NOMO-1 treated with dmso at 0.1 percent for 144 hours (cell line): ENCODE data around the gene RLBP1.
"Not testable (repeated sequence)": the region's sequence is repeated elsewhere in the genome, so short reads cannot be mapped to it uniquely, and the experiment has no call there.

Experiments
- DNase-seq: peaks from one replicate; lab custom pipeline; 2025; ENCODE audit not compliant: unreplicated experiment; lab: John Stamatoyannopoulos, UW

RLBP1 gene

DNA sequence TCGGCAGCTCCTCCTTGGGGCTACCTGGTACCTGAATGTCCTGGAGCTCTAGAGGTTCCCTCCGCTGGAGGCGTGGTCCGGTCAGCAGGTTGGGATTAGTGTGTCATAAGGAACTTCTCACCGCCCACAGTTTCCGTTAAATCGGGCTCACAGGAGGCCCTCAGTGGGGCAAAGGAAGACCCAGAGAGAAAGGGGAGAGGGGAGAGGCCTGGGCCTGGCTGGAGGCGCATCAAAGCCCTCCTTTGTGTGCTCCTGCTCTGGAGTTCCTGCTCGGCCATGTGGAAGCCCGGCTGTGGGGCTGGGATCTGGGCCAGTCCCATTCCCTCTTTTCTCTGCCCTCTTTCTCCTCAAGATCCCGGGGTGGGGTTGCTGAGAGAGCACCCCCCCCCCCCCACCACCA, at the start of gene RLBP1:
Gene RLBP1 (minus strand): TSS at position 37 of the 400 bp plus-strand sequence. CDS start 2,604 bp downstream, outside the sequence.
- DNase-seq: no peak

DNA sequence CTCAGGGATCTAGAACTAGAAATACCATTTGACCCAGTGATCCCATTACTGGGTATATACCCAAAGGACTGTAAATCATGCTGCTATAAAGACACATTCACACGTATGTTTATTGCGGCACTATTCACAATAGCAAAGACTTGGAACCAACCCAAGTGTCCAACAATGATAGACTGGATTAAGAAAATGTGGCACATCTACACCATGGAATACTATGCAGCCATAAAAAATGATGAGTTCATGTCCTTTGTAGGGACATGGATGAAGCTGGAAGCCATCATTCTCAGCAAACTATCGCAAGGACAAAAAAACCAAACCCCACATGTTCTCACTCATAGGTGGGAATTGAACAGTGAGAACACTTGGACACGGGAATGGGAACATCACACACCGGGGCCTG, 28.8 kb upstream of the RLBP1 start:
- DNase-seq: not testable (repeated sequence)

DNA sequence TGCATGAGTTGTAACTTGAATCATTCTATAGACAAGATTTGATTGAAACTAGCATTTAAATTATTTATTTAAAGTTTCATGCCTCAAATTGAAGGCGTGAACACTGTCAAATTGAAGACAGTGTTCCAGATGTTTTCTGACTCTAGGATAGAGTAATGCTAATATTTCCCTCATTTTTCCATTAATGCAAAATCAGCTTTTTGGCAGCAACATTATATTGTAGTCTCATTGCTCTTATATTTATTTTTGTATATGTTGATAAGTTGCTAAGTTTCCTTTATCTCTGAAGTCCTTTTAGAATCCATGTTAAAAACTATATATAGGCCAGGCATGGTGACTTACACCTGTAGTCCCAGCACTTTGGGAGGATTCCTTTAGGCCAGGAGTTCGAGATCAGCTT, 27.2 kb upstream of the RLBP1 start:
- no peak for DNase-seq

DNA sequence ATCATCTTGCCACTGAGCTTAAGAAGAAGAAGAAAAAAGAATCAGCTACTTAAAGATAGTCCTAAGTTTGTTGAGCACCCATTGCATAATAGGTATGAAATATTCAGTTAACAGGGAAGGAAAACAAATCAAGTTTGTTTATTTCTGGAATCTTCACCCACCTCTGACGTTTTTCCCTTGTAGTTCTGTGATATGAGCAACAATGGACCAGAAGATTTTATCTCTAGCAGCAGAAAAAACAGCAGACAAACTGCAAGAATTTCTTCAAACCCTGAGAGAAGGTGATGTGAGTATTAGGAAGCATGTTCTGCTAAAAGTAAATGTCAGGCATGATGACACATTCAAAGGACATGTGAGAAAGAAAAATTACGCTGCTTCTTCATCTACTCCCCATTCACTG, 26.1 kb upstream of the RLBP1 start:
- DNase-seq: no peak

DNA sequence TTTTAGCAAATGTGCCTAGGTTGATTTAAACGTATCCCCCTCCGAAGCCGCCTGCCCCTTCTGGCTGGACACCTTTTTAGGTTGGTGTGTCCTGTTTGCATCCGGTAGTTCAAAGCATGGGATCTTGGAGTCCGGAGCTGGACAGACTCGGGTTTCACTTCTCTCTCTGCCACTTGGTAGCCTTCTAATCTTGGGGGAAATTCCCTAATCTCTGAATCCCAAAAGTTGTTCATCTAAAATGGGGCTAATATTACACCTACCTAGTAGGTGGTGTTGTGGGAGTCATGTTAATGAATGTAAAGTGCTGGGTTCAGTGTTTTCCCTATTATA, 23.2 kb upstream of the RLBP1 start:
- no peak for DNase-seq

DNA sequence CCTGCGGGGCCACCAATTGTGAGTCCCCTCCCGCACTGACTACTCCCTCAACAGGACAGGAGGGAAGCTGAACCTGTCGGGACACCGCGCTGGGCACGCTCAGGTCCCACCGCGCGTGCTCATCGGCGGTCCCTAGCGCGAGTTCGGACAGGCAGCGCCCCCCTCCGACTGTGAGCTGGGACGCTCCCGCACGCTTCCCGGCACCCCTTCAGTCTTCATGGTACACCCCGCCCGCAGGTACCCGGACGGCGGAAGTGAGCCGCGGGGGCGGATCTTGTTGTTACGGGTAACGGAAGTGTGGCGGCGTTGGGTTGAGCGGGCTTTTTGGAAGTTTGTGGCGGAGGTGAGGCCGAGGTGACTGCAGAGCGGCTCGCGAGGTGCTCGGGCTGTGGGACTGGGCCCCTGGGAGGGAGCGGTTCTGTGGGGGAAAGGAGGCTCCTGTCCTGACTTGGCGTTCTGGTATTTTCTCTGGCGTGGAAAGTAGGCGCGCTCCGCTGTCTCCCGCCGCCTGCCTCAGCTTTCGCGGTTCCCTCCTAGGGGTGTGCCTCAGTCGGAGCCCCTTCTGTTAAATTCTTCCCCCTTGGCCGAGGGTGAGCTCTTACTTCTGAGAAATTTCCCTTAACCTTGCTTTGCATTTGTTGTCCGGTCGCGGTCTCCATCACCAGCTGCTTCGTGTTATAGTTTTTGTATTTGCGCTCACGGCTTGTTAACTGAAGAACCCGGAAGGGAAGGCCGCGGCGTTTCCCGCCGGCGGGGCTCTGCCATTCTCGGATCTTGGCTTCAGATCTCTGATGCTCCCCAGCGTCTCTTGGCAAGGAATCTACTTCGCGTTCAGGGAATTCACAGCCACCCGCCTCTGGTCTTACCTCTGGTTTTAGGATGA, 22.6 kb upstream of the RLBP1 start, which contains the start of gene FANCI:
Gene FANCI (plus strand): TSS at position 289 of the 883 bp plus-strand sequence. CDS start 3,669 bp downstream, outside the sequence.
- peak; percentile 96 for DNase-seq

DNA sequence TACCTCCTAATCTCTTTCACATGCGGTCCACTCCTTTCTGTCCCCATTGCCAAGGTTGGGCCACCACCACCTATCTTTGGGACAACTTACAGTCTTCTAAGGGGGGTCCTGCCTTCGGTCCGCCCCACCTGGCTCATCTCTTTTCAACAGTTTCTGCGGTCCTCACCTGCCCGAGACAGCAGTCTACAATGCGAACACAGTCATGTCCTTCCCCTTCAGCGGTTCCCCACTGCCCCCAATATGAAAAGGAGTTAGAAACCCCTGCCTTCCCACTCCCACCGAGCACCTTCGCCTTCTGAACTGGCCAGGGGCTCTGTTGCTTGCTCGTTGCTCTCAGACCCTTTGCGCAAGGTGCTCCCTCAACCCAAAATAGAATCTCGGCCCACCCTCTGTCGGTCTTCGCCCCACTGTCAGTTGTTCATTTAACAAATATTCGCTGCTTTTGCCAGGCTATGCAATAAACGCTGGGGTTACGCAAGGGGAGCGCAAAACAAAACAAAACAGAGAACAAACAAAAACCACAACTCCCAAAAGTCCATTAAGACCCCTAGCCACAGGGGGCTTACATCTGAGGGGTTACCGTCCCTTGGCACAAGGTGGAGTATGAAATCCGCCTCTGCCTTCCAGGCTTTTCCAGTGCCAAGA, 21.8 kb upstream of the RLBP1 start:
- DNase-seq: no peak

DNA sequence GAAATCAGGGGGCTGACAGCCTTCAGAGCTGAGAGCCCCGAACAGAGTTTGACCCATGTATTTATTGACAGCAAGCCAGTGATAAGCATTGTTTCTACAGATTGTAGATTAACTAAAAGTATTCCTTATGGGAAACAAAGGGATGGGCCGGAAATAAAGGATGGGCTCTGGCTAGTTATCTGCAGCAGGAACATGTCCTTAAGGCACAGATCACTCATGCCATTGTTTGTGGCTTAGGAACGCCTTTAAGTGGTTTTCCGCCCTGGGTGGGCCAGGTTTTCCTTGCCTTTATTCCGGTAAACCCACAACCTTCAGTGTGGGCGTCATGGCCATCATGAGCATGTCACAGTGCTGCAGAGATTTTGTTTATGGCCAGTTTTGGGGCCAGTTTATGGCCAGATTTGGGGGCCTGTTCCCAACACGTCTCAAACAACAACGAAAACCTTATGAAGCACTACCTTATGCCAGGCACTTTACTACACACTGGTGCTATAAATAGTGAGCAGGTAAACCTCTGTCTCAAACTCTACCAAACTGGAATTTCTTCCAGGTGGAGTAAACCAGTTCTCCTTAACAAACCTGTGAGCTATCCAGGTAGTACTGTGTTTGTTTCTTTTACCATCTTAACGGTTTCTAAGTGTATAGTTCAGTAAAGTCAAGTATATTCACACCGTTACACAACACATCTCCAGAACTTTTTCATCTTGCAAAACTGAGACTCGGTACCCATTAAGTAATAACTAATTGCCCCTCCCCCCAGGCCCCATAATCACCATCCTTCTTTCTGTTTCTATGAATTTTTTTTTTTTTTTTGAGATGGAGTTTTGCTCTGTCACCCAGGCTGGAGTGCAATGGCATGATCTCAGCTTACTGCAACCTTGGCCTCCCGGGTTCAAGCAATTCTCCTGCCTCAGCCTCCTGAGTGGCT, 18.8 kb upstream of the RLBP1 start:
- DNase-seq: not testable (repeated sequence)

DNA sequence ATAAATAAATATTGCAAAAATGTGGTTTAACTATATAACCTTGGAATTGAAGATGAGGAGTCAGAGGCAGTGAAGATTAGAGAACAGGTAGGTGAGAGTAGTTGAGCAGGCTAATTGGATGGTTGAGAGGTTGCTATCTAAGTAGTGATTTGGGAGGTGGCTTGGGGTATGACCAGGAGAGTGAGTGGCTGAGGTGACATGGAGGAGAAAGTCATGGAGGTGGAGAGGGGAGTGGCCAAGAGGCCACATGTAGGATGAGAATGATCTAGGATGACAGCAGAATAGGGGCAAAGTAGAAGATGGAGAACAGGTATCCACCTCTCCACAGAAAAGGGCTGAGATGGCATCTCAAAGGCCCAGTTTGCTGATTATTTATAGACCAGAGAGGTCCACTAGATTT, 10.5 kb upstream of the RLBP1 start:
- DNase-seq: no peak

DNA sequence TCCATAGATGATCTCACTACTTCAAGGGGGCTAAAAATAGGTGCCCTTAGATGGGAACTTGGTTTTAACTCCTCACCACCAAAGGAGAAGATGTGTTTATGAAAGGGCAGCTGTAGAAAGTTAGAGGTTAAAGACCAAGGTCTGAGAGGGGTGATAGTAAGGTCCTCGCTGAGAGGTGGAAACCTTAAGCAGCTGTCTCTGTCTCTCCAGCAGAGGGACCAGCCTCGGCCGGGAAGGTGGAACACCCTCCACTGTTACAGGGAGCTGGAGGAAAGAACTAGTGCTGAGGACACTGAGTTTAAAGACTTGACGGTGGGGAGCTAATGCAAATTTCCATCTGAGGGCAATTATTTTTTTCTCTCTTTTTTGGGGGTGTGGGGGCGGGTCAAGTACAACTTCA, 8.9 kb upstream of the RLBP1 start:
- DNase-seq: no peak

DNA sequence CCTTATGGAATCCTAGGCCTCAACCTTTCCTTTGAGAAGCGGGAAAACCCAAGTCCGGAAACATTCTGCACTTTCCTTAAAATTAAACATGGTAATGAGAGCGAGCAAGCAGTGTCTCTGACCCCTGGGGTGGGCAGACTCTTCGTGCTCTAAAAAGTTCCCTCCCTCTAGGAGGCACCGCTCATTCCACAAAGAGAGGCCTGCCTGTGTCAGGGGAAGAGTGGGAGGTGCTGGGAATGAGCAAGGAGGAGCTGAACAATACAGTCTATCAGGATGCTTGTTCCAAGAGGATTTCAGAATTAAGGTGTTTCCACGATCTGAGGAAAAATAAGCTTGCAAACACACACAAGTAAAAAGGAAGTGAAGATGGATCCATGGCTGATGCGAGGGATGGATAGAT, 6.0 kb upstream of the RLBP1 start:
- no peak for DNase-seq

DNA sequence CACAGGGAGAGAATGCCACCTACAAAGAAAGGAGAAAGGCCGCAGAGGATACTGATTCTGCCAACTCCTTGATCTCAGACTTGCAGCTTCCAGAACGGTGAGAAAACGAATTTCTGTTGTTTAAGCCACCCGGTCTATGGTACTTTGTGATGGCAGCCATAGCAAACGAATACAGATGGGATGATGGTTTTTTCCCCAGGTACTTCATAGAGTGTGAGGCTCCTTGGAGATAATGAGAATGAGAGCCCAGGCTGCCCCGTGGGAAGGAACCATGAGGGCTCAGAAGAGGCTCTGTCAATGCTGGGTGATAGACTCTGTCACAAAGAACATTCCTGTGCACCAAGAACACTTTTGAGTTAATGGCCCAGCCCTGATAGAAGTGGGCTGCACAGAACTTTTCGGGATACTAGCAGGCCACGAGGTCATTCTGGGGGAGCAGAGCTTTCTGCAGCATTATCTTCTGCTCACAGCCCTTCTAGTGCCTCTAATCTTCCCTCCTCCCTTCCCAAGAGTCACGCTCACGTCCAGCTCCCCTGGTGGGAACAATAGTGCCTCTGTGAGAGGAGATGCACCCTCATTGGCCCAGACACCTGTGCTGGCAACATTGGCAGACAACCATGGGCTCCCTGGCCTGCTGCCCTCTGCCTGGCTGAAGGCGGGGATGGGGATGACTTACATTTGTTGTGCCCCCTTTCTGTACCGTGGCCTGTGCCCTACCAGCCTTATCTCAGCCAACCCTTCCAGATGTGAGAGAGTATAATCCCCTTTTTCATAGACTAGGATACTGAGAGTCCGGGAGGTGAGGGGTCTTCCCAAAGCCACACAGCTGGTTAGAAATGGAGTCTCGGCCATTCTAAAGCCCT, 5.2 kb upstream of the RLBP1 start:
- DNase-seq: no peak

DNA sequence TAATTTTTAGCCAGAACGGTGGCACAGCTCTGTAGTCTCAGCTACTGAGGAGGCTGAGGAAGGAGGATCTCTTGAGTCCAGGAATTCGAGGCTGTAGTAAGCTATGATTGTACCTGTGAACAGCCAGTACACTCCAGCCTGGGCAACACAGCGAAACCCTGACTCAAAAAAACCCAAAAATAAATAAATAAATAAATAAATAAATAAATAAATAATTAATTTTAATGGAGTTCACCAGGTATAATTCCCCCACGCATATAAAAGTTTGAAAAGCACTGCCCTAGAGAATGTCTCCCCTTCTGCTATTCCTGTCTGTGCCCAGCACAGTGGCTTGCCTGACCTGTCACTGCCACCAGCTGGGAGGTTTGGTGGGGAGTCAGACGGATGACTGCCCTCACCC, 4.2 kb upstream of the RLBP1 start:
- no peak for DNase-seq

DNA sequence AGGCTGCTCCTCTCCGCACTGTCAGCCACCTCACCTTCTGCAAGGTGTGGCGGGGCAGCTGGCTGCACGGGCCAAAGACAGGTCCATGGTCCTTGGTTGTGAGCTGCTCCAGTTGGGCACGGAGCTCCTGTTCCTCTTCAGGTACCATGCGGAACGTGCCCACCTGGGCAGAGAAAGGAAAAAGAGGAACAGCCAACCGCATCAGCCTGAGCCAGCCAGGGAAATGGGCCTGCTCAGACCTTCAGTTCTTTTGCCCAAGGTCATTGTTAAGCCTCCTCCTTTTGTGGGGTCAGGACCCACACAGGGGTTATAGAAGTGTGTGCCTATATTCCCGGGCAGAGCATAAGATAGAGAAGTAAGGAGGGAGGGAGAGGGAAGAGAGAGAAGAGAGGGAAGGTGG, 2.8 kb downstream of the RLBP1 start:
- no peak for DNase-seq

DNA sequence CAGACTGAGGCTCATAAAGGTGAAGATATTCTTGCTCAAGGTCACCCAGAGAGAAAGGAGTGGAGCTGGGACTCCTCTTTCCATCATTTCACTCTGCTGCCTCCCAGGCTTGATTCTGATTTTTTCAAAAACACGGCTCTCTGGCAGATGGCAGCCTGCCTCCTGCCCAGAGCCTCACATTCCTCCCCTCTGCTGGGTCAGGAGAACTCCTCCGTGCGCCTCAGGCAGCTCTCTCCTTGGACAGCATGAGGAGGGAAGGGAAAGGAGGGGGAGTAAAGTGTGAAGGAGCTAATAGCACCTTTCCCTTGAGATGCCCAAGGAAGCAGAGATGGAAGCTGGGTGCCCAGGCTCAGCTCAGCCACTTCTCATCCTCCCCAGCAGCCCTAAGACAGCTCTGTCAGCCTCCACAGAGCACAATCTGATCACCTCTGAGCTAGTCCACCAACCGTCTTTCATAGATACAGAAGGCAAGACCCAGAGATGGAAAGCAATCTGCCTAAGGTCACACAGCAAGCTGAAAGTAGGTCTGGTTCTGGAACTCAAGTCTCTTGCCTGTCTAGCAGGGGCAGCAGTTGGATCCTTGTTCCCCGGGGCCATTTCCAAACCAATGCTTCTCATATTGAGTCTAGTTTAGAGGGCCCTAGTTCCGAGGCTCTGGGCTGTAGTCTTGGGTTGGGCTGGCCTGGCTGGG, 3.5 kb downstream of the RLBP1 start:
- DNase-seq: no peak

DNA sequence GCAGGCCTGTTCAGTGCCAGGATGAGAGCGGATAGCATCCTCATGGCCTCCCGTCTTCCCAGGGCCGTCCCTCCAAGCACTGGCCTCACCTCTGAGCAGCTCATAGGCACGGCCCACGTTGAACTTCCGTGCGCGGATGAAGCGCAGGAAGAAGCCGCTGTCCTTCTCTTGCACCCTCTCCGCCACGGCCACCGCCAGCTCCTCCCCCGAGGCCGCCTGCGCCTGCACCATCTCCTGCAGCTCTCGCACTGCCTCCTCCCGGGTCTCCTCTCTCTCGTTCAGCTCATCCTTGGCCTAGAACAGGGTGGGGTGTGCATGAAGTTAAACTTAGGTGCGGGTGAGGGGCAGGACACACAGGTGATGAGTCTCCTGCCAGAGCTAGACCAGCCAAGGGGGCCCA, 4.3 kb downstream of the RLBP1 start:
- no peak for DNase-seq

DNA sequence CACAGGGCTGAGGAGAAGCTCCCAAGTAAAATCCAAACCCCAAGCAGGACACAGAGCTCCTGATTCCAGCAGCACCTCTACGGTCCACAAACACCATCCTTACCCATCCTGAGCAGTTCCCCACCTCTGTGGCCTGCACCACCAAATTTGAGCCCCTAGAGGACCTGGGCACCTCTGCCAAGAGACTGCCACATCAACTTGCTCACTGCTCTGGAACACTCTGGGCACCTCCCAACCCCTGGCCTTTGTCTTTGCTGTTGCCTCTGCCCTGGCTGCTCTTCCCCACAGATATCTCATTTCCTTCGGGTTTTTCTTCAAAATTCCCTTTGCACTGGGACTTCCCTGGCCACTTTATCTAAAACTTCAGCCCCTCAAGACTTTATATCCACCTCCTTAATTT, 5.8 kb downstream of the RLBP1 start:
- no peak for DNase-seq

DNA sequence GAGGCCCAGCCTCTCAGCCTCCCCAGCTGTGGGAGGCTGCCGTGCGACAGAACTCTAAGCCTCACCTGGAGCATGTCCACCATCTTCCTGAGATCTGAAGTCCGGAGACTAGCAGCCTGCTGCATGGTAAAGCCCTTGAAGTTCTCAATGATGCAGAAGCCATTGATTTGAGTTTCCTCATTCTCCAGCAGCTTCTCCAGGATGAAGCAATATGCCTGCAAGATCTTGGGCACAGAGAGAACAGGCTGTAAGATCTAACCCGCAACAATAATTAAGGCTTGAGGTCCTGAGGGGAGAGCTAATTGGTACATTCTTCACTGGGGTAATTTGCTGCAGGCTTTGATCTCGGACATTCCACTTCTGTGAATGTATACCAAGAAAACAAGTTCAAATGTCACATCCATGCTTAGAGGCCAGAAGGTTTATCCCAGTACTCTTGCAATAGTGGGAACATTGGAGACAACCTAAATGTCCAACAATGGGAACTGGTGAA, 9.7 kb downstream of the RLBP1 start:
- DNase-seq: no peak

DNA sequence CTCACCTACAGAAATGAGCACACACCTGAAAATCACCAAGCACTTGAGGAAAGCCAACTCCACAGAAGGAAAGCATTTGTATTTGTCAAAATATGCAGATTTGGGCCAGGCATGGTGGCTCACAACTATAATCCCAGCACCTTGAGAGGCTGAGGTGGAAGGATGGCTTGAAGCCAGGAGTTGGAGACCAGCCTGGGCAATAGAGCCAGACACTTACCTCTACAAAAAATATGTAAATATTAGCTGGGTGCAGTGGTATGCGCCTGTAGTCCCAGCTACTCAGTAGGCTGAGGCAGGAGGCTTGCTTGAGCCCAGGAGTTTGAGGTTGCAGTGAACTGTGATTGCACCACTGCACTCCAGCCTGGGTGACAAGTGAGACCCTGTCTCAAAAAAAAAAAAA, 12.3 kb downstream of the RLBP1 start:
- DNase-seq: no peak

DNA sequence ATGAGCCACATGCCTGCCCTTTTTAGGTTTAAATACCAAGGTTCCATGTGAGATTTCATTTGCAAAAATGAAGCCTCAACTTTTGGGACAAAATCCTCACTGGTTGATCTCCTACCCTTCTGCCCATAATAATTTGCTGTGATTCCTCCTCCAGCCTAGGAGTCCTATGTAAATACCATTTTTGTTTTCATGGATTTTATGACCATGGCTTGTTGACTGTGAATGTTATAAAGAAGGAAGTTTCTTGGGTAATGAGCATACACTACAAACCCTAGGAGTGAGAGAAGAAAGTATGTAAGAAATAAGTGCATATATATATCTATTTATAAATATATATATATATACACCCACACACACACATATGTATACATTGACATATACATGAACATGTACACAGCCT, 13.1 kb downstream of the RLBP1 start:
- DNase-seq: no peak
